GM21447 (cell line): ENCODE data around the gene HK3.

ENCODE experiments used
- ATAC-seq: cut with Tn5 transposase; IDR thresholded peaks from one replicate; pipeline ENCODE4 v1.9.1; 2021; ENCODE audit not compliant: unreplicated experiment

HK3 gene

DNA sequence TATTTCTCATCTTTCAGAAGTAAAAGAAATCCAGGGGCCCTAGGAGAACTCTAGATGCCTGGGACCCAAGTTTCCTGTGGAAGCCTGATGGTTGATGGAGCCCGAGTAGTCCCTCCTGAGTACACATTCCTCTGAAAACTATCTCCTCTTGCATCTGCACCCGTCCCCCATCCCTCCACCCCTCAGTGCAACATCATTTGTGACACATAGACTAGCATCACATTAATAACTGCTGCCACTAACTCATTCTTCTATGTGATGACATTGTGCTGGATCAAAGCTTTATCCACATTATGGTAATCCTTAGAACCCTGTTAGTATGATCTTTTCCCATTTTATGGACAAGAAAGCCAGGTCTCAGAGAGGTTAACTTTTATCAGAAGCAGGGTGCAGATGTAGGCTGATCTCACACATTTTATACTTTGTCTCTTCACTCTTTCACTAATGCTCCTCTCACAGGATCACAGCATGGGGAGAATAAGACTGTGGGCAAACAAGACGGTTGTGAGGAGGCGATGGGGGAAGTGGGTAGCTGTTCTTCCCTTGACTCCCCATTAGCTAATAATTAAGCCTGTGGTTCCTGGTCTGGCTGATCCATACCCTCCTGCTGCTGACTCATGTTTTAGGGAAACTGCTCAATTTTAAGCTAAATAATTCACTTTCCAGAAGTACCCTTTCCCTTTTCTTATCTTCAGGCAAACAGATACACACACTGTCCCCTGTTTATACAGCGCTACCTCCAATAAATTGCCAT is 3.9 kb upstream of the HK3 start:
- ATAC-seq: no peak

GRCh38 chr5:176902102-176902814 is 3.1 kb upstream of the HK3 start:
- no peak for ATAC-seq

GRCh38 chr5:176901260-176902101 is 2.3 kb upstream of the HK3 start:
- ATAC-seq: peak; percentile 63

- ATAC-seq: no peak
Observed at GRCh38 chr5:176900780-176901204, 1.6 kb upstream of the HK3 start.

- no peak for ATAC-seq
Observed at GRCh38 chr5:176899946-176900779, 1.0 kb upstream of the HK3 start.

GRCh38 chr5:176897263-176897662 is 1.9 kb downstream of the HK3 start:
- no peak for ATAC-seq

GRCh38 chr5:176895831-176896230 is 3.3 kb downstream of the HK3 start:
- no peak for ATAC-seq

DNA sequence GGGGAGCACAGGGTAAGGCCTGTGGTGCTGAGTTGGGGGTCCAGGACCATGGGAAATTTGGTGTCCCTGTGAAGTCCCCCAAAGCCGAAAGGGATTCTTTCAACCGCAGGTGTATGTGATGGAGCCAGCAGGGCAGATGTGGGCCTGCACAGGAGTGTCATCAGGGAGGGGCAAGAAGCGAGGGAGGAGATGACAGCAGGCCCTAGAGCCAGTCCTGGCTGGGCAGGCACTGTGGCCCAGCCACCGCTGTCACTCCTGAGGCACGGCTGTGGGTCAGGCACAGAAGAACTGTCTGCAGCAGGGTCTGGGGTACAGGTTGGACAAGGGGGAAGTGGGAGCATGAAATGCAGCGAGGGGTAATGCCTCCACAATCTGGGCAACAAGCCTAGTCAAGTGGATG is 4.8 kb downstream of the HK3 start:
- ATAC-seq: no peak

- ATAC-seq: no peak
Observed at GRCh38 chr5:176892663-176893062, 6.5 kb downstream of the HK3 start.

DNA sequence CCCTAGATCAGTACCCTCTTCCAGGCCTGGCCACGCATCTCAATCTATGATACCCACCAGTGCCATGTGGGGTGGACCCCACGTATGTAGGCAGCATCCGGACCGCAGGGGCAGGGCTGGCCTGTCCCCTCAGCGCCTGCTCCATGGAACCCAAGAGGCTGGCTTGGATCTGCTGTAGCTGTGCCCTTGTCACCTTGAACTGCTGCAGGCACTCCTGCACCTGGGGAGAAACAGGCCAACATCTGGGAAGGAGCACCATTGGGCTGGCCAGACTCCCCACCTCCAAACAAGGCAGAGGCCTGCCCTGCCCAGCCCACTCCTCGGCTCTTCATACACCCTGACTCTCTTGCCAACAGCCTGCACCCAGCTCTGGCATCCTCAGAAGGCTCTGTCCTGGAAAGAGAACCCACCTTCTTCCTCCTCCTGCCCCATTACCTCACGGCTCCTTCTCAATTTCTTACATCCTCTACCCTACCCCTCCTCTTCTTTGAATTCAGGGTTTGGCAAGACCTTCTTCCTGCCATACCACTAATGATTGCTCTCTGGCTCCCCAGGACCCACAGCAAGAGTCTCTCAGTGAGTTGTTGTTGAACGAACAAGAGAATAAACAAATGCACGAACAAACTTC is 7.7 kb downstream of the HK3 start:
- ATAC-seq: no peak

- no peak for ATAC-seq
Observed at GRCh38 chr5:176890455-176891330, 8.5 kb downstream of the HK3 start.

GRCh38 chr5:176889321-176890280 is 9.5 kb downstream of the HK3 start:
- no peak for ATAC-seq

DNA sequence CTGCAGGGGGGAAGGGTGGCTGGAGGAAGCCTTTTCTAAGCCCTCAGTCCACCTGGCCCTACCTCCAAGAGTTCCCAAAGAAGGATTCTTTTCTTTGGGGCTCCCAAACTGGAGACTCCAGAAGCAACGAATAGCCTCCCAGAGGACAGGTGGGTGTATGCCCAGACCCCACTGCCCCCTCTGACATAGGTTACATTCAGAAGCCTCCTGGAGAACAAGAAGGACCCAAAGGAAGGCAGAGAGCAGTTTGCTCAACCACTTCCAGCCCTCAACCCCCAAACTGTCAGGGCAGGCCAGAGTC is 10.3 kb downstream of the HK3 start:
- no peak for ATAC-seq

DNA sequence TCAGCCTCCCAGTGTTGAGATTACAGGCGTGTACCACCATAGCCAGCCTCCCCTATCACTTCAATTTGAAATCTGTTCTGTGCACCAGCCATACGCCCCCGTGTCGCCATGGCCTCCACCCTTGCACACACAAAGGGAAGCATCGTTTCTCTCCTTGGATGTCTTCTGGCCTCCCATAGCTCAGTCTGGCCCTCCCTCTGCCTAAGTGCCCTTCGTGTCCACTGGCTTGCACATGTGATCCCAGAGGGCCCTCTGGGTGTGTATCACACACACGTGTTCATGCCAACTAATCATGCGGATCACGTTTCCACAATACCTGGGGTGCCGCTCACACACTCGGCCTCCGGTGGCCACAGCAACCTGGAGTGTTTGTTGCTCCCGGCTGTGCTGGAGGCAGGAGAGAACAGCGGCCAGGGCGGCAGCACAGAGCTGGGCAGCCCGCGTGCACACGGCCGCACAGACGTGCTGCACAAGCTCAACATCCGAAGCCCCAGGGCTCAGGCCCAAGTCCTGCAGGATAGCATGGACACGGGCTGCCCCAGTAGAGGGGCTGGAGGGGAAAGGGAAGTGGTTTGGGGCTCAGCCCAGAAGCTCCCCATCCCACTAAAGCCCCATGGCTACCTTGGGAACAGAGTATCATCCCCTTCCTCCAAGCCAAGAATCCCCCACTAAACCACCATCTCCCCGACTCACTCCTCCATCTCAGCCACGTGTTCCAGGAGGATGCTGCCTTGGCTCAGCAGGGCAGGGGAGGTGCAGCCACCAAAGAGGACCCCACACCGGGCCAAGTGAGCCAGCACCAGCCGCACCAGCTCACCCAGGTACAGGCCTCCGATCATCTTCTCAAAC is 10.9 kb downstream of the HK3 start:
- no peak for ATAC-seq

- ATAC-seq: no peak
Observed at GRCh38 chr5:176887252-176887849, 11.8 kb downstream of the HK3 start.

GRCh38 chr5:176886336-176887251 is 12.6 kb downstream of the HK3 start:
- no peak for ATAC-seq
